ENCODE measurements around the gene UBFD1.
"Not testable (repeated sequence)": the region's sequence is repeated elsewhere in the genome, so short reads cannot be mapped to it uniquely, and the experiment has no call there.

Gene UBFD1

GRCh38 chr16:23556881-23557778 lies at the start of gene UBFD1, which contains the start of gene EARS2:
TSS of gene UBFD1 (plus strand) at chr16:23557727. CDS start at chr16:23557743, 16 bp downstream.
TSS of gene EARS2 (minus strand) at chr16:23557350. CDS start at chr16:23557343, 7 bp downstream.
- DNase-seq, result peak; percentile 100

- no peak for DNase-seq
Observed at GRCh38 chr16:23508589-23509440, 48.7 kb upstream of the UBFD1 start.

GRCh38 chr16:23509441-23509754 lies 48.1 kb upstream of the UBFD1 start:
- no peak for DNase-seq

- peak; percentile 47 to 52 for DNase-seq
Observed at GRCh38 chr16:23509782-23510163, 47.8 kb upstream of the UBFD1 start.

- DNase-seq, result peak; percentile 85 to 90
Observed at GRCh38 chr16:23510164-23510914, 47.2 kb upstream of the UBFD1 start, which contains the start of gene GGA2. TSS of gene GGA2 (minus strand) at chr16:23510494. CDS start at chr16:23510411, 83 bp downstream.

- not testable (repeated sequence) for DNase-seq
Observed at GRCh38 chr16:23510915-23511270, 46.6 kb upstream of the UBFD1 start.

- DNase-seq, result no peak
Observed at GRCh38 chr16:23511731-23512130, 45.8 kb upstream of the UBFD1 start.

- no peak for DNase-seq
Observed at GRCh38 chr16:23512168-23512695, 45.3 kb upstream of the UBFD1 start.

- peak; percentile 38 to 52 for DNase-seq
Observed at GRCh38 chr16:23514381-23515152, 43.0 kb upstream of the UBFD1 start.

GRCh38 chr16:23515881-23516280 lies 41.6 kb upstream of the UBFD1 start:
- DNase-seq, result no peak

GRCh38 chr16:23516366-23517137 lies 41.0 kb upstream of the UBFD1 start:
- no peak for DNase-seq

GRCh38 chr16:23518435-23518891 lies 39.1 kb upstream of the UBFD1 start:
- no peak for DNase-seq

- no peak for DNase-seq
Observed at GRCh38 chr16:23519282-23519681, 38.2 kb upstream of the UBFD1 start.

GRCh38 chr16:23520500-23520899 lies 37.0 kb upstream of the UBFD1 start:
- no peak for DNase-seq

GRCh38 chr16:23521037-23521743 lies 36.3 kb upstream of the UBFD1 start:
- no peak for DNase-seq

- no peak for DNase-seq
Observed at GRCh38 chr16:23521965-23522364, 35.6 kb upstream of the UBFD1 start.

GRCh38 chr16:23523321-23523720 lies 34.2 kb upstream of the UBFD1 start:
- DNase-seq, result no peak

- DNase-seq, result no peak
Observed at GRCh38 chr16:23523876-23524385, 33.6 kb upstream of the UBFD1 start.

- DNase-seq, result no peak
Observed at GRCh38 chr16:23524886-23525285, 32.6 kb upstream of the UBFD1 start.
